C4-2B (cell line): Measurements from ENCODE around the gene RGPD5.
"Not testable (repeated sequence)": the region's sequence is repeated elsewhere in the genome, so short reads cannot be mapped to it uniquely, and the experiment has no call there.

Source experiments
- CTCF ChIP-seq: fragments of 450-650 bp; conservative IDR thresholded peaks from 2 replicates; pipeline ENCODE4 v1.5.1; 2017; ENCODE audit warnings: mild to moderate bottlenecking
- ZFX ChIP-seq: fragments of 450-650 bp; IDR thresholded peaks from 2 replicates; pipeline ENCODE4 v1.6.1; 2017

GRCh38 chr2:109792659-109793058 lies 1.4 kb upstream of the RGPD5 start:
- TF ChIP-seq CTCF, ZFX: not testable (repeated sequence)
